ENCODE data around the gene IQGAP1. TPM values are rescaled to one million over a fixed set of nuclear protein-coding genes. Genes with fewer than 3 reads are reported as not detected.
"Not testable (repeated sequence)": the region's sequence is repeated elsewhere in the genome, so short reads cannot be mapped to it uniquely, and the experiment has no call there.

The IQGAP1 gene
- total RNA-seq, 2 experiments from 2014 or later, result 136 to 143 TPM

- H3K36me3 Mint-ChIP-seq (ENCODE audit: low read depth); H3K9me3 Mint-ChIP-seq; DNase-seq; H3K4me3 Mint-ChIP-seq; H3K4me1 Mint-ChIP-seq (ENCODE audit: low read depth); intact Hi-C loops (cut with micrococcal nuclease); H3K27ac Mint-ChIP-seq; H3K27me3 Mint-ChIP-seq (ENCODE audit: low read depth): not testable (repeated sequence)
- CTCF ChIA-PET, result interaction anchor here (1.1 to 1.2 kb wide), 2 partner anchors 11 to 410 kb away, joined by 4 to 5 read pairs; no protein-coding TSS in a partner anchor
Measured at GRCh38 chr15:90524018-90524803, 136.2 kb downstream of the IQGAP1 start.

- H3K9me3 Mint-ChIP-seq, result no peaks in the 10 kb centered on the region
- CTCF ChIA-PET, result no interaction called here
- intact Hi-C loops (cut with micrococcal nuclease), result no loop called here
- peaks cover 37% of the 10 kb centered on the region for H3K4me1 Mint-ChIP-seq (ENCODE audit: low read depth)
- H3K36me3 Mint-ChIP-seq (ENCODE audit: low read depth), result peaks cover 10% of the 10 kb centered on the region
- no peak for DNase-seq
- H3K4me3 Mint-ChIP-seq, result peak overlapping the region; percentile 76
- H3K27me3 Mint-ChIP-seq (ENCODE audit: low read depth), result no peaks in the 10 kb centered on the region
- peak overlapping the region; percentile 89 for H3K27ac Mint-ChIP-seq
Measured at GRCh38 chr15:90529011-90529370, 140.9 kb downstream of the IQGAP1 start.

- peak within 1 kb of the TSS; percentile 92 for H3K4me3 Mint-ChIP-seq
- peak within 1 kb of the TSS; percentile 89 for H3K27ac Mint-ChIP-seq
- peaks cover 10% of the 10 kb centered on the region for H3K36me3 Mint-ChIP-seq (ENCODE audit: low read depth)
- H3K4me1 Mint-ChIP-seq (ENCODE audit: low read depth), result peaks cover 42% of the 10 kb centered on the region
- intact Hi-C loops (cut with micrococcal nuclease), result loop anchor here (2.0 kb wide), 1 partner anchor 67 kb away; no protein-coding TSS in a partner anchor
- peak; percentile 63 for DNase-seq
- no peaks in the 10 kb centered on the region for H3K9me3 Mint-ChIP-seq
- H3K27me3 Mint-ChIP-seq (ENCODE audit: low read depth), result no peaks in the 10 kb centered on the region
- CTCF ChIA-PET, result interaction anchor here (0.6 kb wide), 1 partner anchor 269 kb away, joined by 6 read pairs; no protein-coding TSS in a partner anchor
Measured at GRCh38 chr15:90529371-90530249, 141.6 kb downstream of the IQGAP1 start, which contains the start of gene CRTC3. Gene CRTC3, plus strand, starts transcription at chr15:90529923. Its CDS starts 149 bp downstream, at chr15:90530072.

GRCh38 chr15:90530250-90531051 is 142.4 kb downstream of the IQGAP1 start:
- peaks cover 10% of the 10 kb centered on the region for H3K36me3 Mint-ChIP-seq (ENCODE audit: low read depth)
- H3K9me3 Mint-ChIP-seq, result no peaks in the 10 kb centered on the region
- peaks cover 49% of the 10 kb centered on the region for H3K4me1 Mint-ChIP-seq (ENCODE audit: low read depth)
- DNase-seq, result peak; percentile 55
- no peaks in the 10 kb centered on the region for H3K27me3 Mint-ChIP-seq (ENCODE audit: low read depth)
- peak overlapping the region; percentile 92 for H3K4me3 Mint-ChIP-seq
- CTCF ChIA-PET, result interaction anchor here (0.6 to 1.5 kb wide), 6 partner anchors 9 to 270 kb away, joined by 3 to 9 read pairs (median 4); no protein-coding TSS in a partner anchor
- H3K27ac Mint-ChIP-seq, result peak overlapping the region; percentile 88
- intact Hi-C loops (cut with micrococcal nuclease), result loop anchor here (1.0 to 2.0 kb wide), 2 partner anchors 9 to 66 kb away; no protein-coding TSS in a partner anchor

- CTCF ChIA-PET, result interaction anchor here (0.6 to 1.5 kb wide), 5 partner anchors 8 to 238 kb away, joined by 3 to 9 read pairs (median 4); no protein-coding TSS in a partner anchor
Measured at GRCh38 chr15:90531147-90531546, 143.1 kb downstream of the IQGAP1 start.

DNA sequence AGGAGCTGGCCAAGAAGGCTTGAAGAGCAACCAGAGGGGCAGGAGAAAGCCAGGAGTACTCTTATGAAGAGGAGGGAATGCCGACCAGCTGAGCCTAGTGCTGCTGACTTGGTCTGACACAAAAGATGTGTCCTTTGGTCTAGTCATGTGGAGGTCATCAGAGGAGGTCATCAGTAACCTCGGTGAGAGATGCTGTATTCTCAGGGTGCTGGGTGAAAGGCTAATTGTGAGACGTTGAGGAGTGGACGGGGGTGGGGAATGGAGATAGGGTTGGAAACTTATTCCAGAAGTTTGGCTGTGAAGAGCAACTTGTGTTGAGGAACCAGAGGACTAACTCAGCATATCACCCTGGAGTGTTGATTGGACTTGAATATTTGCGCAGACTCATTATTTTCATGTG is 147.2 kb downstream of the IQGAP1 start:
- H3K4me1 Mint-ChIP-seq (ENCODE audit: low read depth), result peaks cover 86% of the 10 kb centered on the region
- no peak overlapping the region for H3K27ac Mint-ChIP-seq
- H3K27me3 Mint-ChIP-seq (ENCODE audit: low read depth), result no peaks in the 10 kb centered on the region
- no peak for DNase-seq
- CTCF ChIA-PET, result interaction anchor here (0.7 to 0.8 kb wide), 2 partner anchors 11 to 35 kb away, joined by 3 to 4 read pairs; no protein-coding TSS in a partner anchor
- H3K4me3 Mint-ChIP-seq, result no peak overlapping the region
- H3K36me3 Mint-ChIP-seq (ENCODE audit: low read depth), result peaks cover 27% of the 10 kb centered on the region
- intact Hi-C loops (cut with micrococcal nuclease), result no loop called here
- H3K9me3 Mint-ChIP-seq, result no peaks in the 10 kb centered on the region

More at GRCh38 chr15:90531147-90531546, 143.1 kb downstream of the IQGAP1 start:
- Mint-ChIP-seq H3K36me3 (ENCODE audit: low read depth) (peaks cover 10% of the 10 kb centered on the region), H3K27ac (peak overlapping the region; percentile 88), H3K4me3 (peak overlapping the region; percentile 92), H3K9me3 (no peaks in the 10 kb centered on the region), H3K4me1 (ENCODE audit: low read depth) (peaks cover 56% of the 10 kb centered on the region), H3K27me3 (ENCODE audit: low read depth) (no peaks in the 10 kb centered on the region)
- intact Hi-C loops (cut with micrococcal nuclease), result loop anchor here (1.0 to 2.0 kb wide), 2 partner anchors 8 to 66 kb away; no protein-coding TSS in a partner anchor
- no peak for DNase-seq

GRCh38 chr15:90539789-90540188 is 151.7 kb downstream of the IQGAP1 start:
- Mint-ChIP-seq H3K27ac (peak overlapping the region; percentile 97), H3K36me3 (ENCODE audit: low read depth) (peaks cover 32% of the 10 kb centered on the region), H3K4me1 (ENCODE audit: low read depth) (peaks cover 81% of the 10 kb centered on the region), H3K9me3 (no peaks in the 10 kb centered on the region), H3K4me3 (peak overlapping the region; percentile 68), H3K27me3 (ENCODE audit: low read depth) (no peaks in the 10 kb centered on the region)
- intact Hi-C loops (cut with micrococcal nuclease), result loop anchor here (1.0 to 2.0 kb wide), 3 partner anchors 8 to 55 kb away; no protein-coding TSS in a partner anchor
- peak; percentile 79 for DNase-seq
- CTCF ChIA-PET, result interaction anchor here (0.6 to 2.3 kb wide), 11 partner anchors 9 to 391 kb away, joined by 3 to 10 read pairs (median 4); no protein-coding TSS in a partner anchor

GRCh38 chr15:90540768-90541167 is 152.7 kb downstream of the IQGAP1 start:
- Mint-ChIP-seq H3K27ac (peak overlapping the region; percentile 78), H3K4me1 (ENCODE audit: low read depth) (peaks cover 81% of the 10 kb centered on the region), H3K4me3 (peak overlapping the region; percentile 29), H3K36me3 (ENCODE audit: low read depth) (peaks cover 40% of the 10 kb centered on the region), H3K27me3 (ENCODE audit: low read depth) (no peaks in the 10 kb centered on the region), H3K9me3 (no peaks in the 10 kb centered on the region)
- DNase-seq, result no peak
- intact Hi-C loops (cut with micrococcal nuclease), result no loop called here
- CTCF ChIA-PET, result interaction anchor here (1.2 to 2.3 kb wide), 4 partner anchors 15 to 64 kb away, joined by 4 to 10 read pairs (median 5); no protein-coding TSS in a partner anchor

DNA sequence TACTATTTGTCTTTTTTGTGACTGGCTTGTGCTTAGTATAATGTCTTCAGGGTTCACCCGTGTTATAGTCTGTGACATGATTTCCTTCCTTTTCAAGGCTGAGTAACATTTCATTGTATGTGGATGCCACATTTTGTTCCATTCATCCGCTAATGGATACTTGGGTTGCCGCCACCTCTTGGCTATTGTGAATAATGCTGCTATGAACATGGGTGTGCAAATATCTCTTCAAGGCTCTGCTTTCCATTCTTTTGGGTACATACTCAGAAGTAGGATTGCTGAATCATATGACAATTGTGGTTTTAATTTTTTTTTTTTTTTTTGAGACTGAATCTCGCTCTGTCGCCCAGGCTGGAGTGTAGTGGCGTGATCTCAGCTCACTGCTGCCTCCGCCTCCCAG is 157.1 kb downstream of the IQGAP1 start:
- intact Hi-C loops (cut with micrococcal nuclease), result no loop called here
- Mint-ChIP-seq H3K27me3 (ENCODE audit: low read depth) (no peaks in the 10 kb centered on the region), H3K9me3 (no peaks in the 10 kb centered on the region), H3K36me3 (ENCODE audit: low read depth) (peaks cover 30% of the 10 kb centered on the region), H3K27ac (no peak overlapping the region), H3K4me3 (no peak overlapping the region), H3K4me1 (ENCODE audit: low read depth) (peaks cover 67% of the 10 kb centered on the region)
- CTCF ChIA-PET, result interaction anchor here (0.9 kb wide), 1 partner anchor 39 kb away, joined by 3 read pairs; no protein-coding TSS in a partner anchor
- DNase-seq, result peak; percentile 40

DNA sequence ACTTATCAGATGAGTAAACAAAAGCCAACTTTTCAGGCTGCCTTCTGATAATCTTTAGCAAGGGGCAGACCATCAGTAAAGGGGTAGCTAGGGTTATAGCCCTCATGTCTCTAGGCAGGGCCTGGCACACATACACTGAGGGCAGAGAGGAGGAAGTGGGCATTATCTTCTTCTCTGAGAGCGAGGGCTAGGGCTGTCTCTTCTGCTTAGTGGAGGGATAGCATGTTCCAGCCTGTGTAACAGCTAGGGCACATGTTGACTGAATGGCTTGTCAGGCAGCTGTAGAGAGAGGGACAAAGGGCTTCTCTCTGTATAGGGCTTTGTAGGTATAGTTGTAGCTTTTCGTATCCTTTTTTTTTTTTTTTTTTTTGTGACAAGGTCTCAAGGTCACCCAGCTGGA is 159.5 kb downstream of the IQGAP1 start:
- no peaks in the 10 kb centered on the region for H3K9me3 Mint-ChIP-seq
- peaks cover 29% of the 10 kb centered on the region for H3K36me3 Mint-ChIP-seq (ENCODE audit: low read depth)
- no peak overlapping the region for H3K4me3 Mint-ChIP-seq
- intact Hi-C loops (cut with micrococcal nuclease), result loop anchor here (2.0 kb wide), 1 partner anchor 13 kb away; no protein-coding TSS in a partner anchor
- no peak for DNase-seq
- peaks cover 70% of the 10 kb centered on the region for H3K4me1 Mint-ChIP-seq (ENCODE audit: low read depth)
- CTCF ChIA-PET, result no interaction called here
- no peaks in the 10 kb centered on the region for H3K27me3 Mint-ChIP-seq (ENCODE audit: low read depth)
- peak overlapping the region; percentile 33 for H3K27ac Mint-ChIP-seq

GRCh38 chr15:90550919-90551318 is 162.9 kb downstream of the IQGAP1 start:
- Mint-ChIP-seq H3K9me3 (no peaks in the 10 kb centered on the region), H3K27me3 (ENCODE audit: low read depth) (no peaks in the 10 kb centered on the region), H3K36me3 (ENCODE audit: low read depth) (peaks cover 12% of the 10 kb centered on the region), H3K4me3 (no peak overlapping the region), H3K27ac (no peak overlapping the region), H3K4me1 (ENCODE audit: low read depth) (peaks cover 56% of the 10 kb centered on the region)
- CTCF ChIA-PET, result no interaction called here
- no peak for DNase-seq
- intact Hi-C loops (cut with micrococcal nuclease), result no loop called here

Data from activated naive CD4-positive, alpha-beta T cell treated with anti-CD3 and anti-CD28 coated beads for 36 hours (primary cell).